HepG2 (cell line): ENCODE results near the gene DDIAS. TPM values are rescaled to one million over a fixed set of nuclear protein-coding genes. Genes with fewer than 3 reads are reported as not detected.

Experiments
- ATAC-seq: fragments of 200-7000 bp; cut with Tn5 transposase; 3 replicates; pipeline ENCODE4 v1.9.1; 2020; ENCODE audit warnings: mild to moderate bottlenecking, moderate library complexity
- BruUV-seq: library from RNA; stranded (reverse); fragments of 400-500 nt; replicated peaks from 2 replicates; lab custom pipeline; 2021; lab: Mats Ljungman, UMichigan
- CTCF ChIA-PET: fragments of 300-600 bp; formaldehyde crosslinking; extraction: SDS; loops from one replicate; lab custom pipeline; 2021; ENCODE audit warnings: low total read pairs, inconsistent platforms, low intra/inter-chr PET ratio; lab: Yijun Ruan, JAX
- POLR2A ChIA-PET: fragments of 350-600 bp; sonication (Branson Sonifier 250); formaldehyde crosslinking; loops from one replicate; lab custom pipeline; 2020; ENCODE audit warnings: antibody characterized with exemption, inconsistent platforms; lab: Yijun Ruan, JAX
- DNase-seq: peaks from one replicate; pipeline ENCODE4 v3.0.0-alpha.2; 2015; ENCODE audit warnings: low spot score
- FAIRE-seq: peaks from 3 replicates; lab custom pipeline; 2011; peaks lifted over from hg19 to GRCh38; lab: Jason Lieb, UNC
- H2AFZ ChIP-seq: one replicate; pipeline ENCODE4 v1.6.1; 2011; ENCODE audit warnings: low read length, inconsistent platforms
- H3K27ac ChIP-seq: fragments of 300-600 bp; 3 replicates; pipeline ENCODE4 v1.8.0; 2011; ENCODE audit warnings: mixed run types, mild to moderate bottlenecking, mixed read lengths, low read length, inconsistent platforms; ENCODE audit not compliant: insufficient read depth; ENCODE audit errors: extremely low read length
- H3K27me3 ChIP-seq, 2 experiments: fragments of 200-600 bp in 1 of 2; 2 replicates in 1 of 2; 3 replicates in 1 of 2; pipeline versions ENCODE4 v1.6.0 to v1.8.0; 2011; ENCODE audit warnings: low read length in 2 of 2, mild to moderate bottlenecking in 2 of 2, moderate library complexity in 2 of 2, inconsistent platforms in 1 of 2; ENCODE audit not compliant: insufficient read depth in 2 of 2, control insufficient read depth in 1 of 2
- H3K36me3 ChIP-seq, 2 experiments: fragments of 200-600 bp in 1 of 2; replicated peaks in 1 of 2; 2 replicates in 1 of 2; 3 replicates in 1 of 2; pipeline versions ENCODE4 v1.5.1 to v1.8.0; 2011; ENCODE audit warnings: low read length in 2 of 2, inconsistent platforms in 1 of 2; ENCODE audit not compliant: insufficient read depth in 2 of 2, control insufficient read depth in 1 of 2
- H3K4me1 ChIP-seq: 2 replicates; pipeline ENCODE4 v1.5.1; 2012; ENCODE audit warnings: low read length, inconsistent platforms; ENCODE audit not compliant: insufficient read depth
- H3K4me2 ChIP-seq: 2 replicates; pipeline ENCODE4 v1.6.0; 2011; ENCODE audit warnings: low read depth, low read length, inconsistent platforms
- H3K4me3 ChIP-seq, 3 experiments: fragments of 200-600 bp in 1 of 3; sonication (generic), shearing (Covaris generic) in 1 of 3; replicated peaks in 1 of 3; 2 replicates each; pipeline ENCODE4 v1.5.1; 2011 to 2016; ENCODE audit warnings: low read length in 3 of 3, inconsistent platforms in 2 of 3, low read depth in 2 of 3, mild to moderate bottlenecking in 2 of 3, control low read depth in 1 of 3, mixed read lengths in 1 of 3; ENCODE audit not compliant: insufficient read depth in 1 of 3
- H3K79me2 ChIP-seq: one replicate; pipeline ENCODE4 v1.6.1; 2011; ENCODE audit warnings: low read length, inconsistent platforms; ENCODE audit not compliant: insufficient read depth
- H3K9ac ChIP-seq: 2 replicates; pipeline ENCODE4 v1.6.0; 2011; ENCODE audit warnings: mild to moderate bottlenecking, low read depth, low read length, inconsistent platforms; ENCODE audit not compliant: insufficient read depth
- H3K9me3 ChIP-seq: 2 replicates; pipeline ENCODE4 v1.5.1; 2012; ENCODE audit warnings: mild to moderate bottlenecking, low read length
- H4K20me1 ChIP-seq: 2 replicates; pipeline ENCODE4 v1.6.0; 2011; ENCODE audit warnings: inconsistent platforms, mild to moderate bottlenecking, low read length, moderate library complexity; ENCODE audit not compliant: insufficient read depth
- KMT2B ChIP-seq: IDR thresholded peaks from 2 replicates; pipeline ENCODE4 v1.6.1; 2016; ENCODE audit warnings: missing genetic modification reagents, missing compliant biosample characterization
- PLRG1 ChIP-seq: fragments of 450-650 bp; conservative IDR thresholded peaks from 2 replicates; pipeline ENCODE4 v1.6.1; 2016
- STAT5B ChIP-seq: sonication (generic); formaldehyde crosslinking; IDR thresholded peaks from 2 replicates; pipeline ENCODE4 v1.4.0; 2020; ENCODE audit warnings: missing genetic modification reagents
- TRIM24 ChIP-seq: sonication (generic); formaldehyde crosslinking; IDR thresholded peaks from 2 replicates; pipeline ENCODE4 v1.8.0; 2022; ENCODE audit warnings: mild to moderate bottlenecking, missing genetic modification reagents
- ZNF232 ChIP-seq: sonication (generic); formaldehyde crosslinking; IDR thresholded peaks from 2 replicates; pipeline ENCODE4 v1.4.0; 2020; ENCODE audit warnings: missing genetic modification reagents, borderline replicate concordance
- ZNF275 ChIP-seq: sonication (generic); formaldehyde crosslinking; IDR thresholded peaks from 2 replicates; pipeline ENCODE4 v1.8.0; 2022; ENCODE audit warnings: missing genetic modification reagents, mild to moderate bottlenecking, inconsistent platforms, borderline replicate concordance
- ZNF580 ChIP-seq: IDR thresholded peaks from 2 replicates; pipeline ENCODE4 v1.6.1; 2016; ENCODE audit warnings: low read depth, borderline replicate concordance
- WGBS: methylation state at CpG from one replicate; pipeline ENCODE4 v1.1.6; 2017; ENCODE audit warnings: low lambda C conversion rate; 5-methylcytosine and 5-hydroxymethylcytosine counted together
- in situ Hi-C: cut with HindIII; loops from 2 replicates; pipeline ENCODE4 v1.10.0; 2017; ENCODE audit warnings: low pct_unique_long_range_greater_than_20kb; ENCODE audit not compliant: extremely low pct_ligation_motif_present
- intact Hi-C: fragments of 100-400 bp; cut with micrococcal nuclease; formaldehyde crosslinking; loops from one replicate; pipeline ENCODE4 v1.10.0; 2022; ENCODE audit not compliant: unreplicated experiment
- polyA plus RNA-seq, 8 experiments: library from polyadenylated mRNA; depleted of rRNA in 3 of 8; stranded (reverse) in 7 of 8; unstranded in 1 of 8; fragments of >200 nt; fragmentation: Illumina TruSeq in 4 of 8; extraction: Trizol in 4 of 8; gene quantifications; 2 replicates each; pipeline versions ENCODE4 v1.2.1 to v1.2.3, GENCODE V29; 2011 to 2016; ENCODE audit warnings: low read depth in 4 of 8, missing spikeins in 1 of 8, mixed read lengths in 1 of 8; ENCODE audit not compliant: insufficient read depth in 1 of 8
- total RNA-seq, 5 experiments: library from RNA; depleted of rRNA; stranded (reverse); fragments of >200 nt; fragmentation: Illumina TruSeq; extraction: Trizol; gene quantifications; 2 replicates each; pipeline ENCODE4 v1.2.3, GENCODE V29; 2016; ENCODE audit warnings: low read depth in 1 of 5

Gene DDIAS
- total and polyA plus RNA-seq, 2 of the 13 experiments (the other 11 are each of a cell fraction or from before 2014, with no cell fraction given) = 3.5 to 13.0 TPM

- H3K4me3 ChIP-seq = no peak overlapping the region
- H3K27me3 ChIP-seq = no peaks in the 10 kb centered on the region
- ATAC-seq = no peak
- in situ Hi-C loops = no loop called here
- H2AFZ ChIP-seq = no peak overlapping the region
- POLR2A ChIA-PET = no interaction called here
- no peak for DNase-seq
- intact Hi-C loops = no loop called here
- no peaks in the 10 kb centered on the region for H3K4me1 ChIP-seq
- TF ChIP-seq ZNF580 (CRISPR knock-in tag) = no peak
- no peak for TF ChIP-seq ZNF275 (CRISPR knock-in tag)
- TF ChIP-seq PLRG1 = no peak
- H3K36me3 ChIP-seq = no peaks in the 10 kb centered on the region
- H3K79me2 ChIP-seq = no peaks in the 10 kb centered on the region
- no peaks in the 10 kb centered on the region for H4K20me1 ChIP-seq
- WGBS = 92% methylated on average over 3 of the region's 3 CpGs
- CTCF ChIA-PET = no interaction called here
- no peak overlapping the region for H3K9ac ChIP-seq
- H3K9me3 ChIP-seq = 0 out of 2 replicates have a peak, but pooled peaks cover 5% of the 10 kb centered on the region
- no peak overlapping the region for H3K4me2 ChIP-seq
- BruUV-seq = no TSS peak
- no peak overlapping the region for H3K27ac ChIP-seq
- no peak for FAIRE-seq
These were observed 17.7 kb upstream of the DDIAS start for GRCh38 chr11:82883853-82884252.

- no TSS peak for BruUV-seq
- Histone ChIP-seq H3K4me1 (peaks cover 5% of the 10 kb centered on the region; the same call in 1 of the 2 replicates), H3K27me3 (no peaks in the 10 kb centered on the region), H3K9ac (no peak overlapping the region), H3K27ac (no peak overlapping the region), H3K4me2 (no peak overlapping the region), H3K79me2 (peaks cover 13% of the 10 kb centered on the region), H3K36me3 (no peaks in the 10 kb centered on the region), H4K20me1 (no peaks in the 10 kb centered on the region), H3K9me3 (no peaks in the 10 kb centered on the region), H3K4me3 (no peak overlapping the region), H2AFZ (no peak overlapping the region)
- TF ChIP-seq STAT5B (CRISPR knock-in tag) (no peak), ZNF232 (CRISPR knock-in tag) (no peak), KMT2B (CRISPR knock-in tag) (no peak), TRIM24 (CRISPR knock-in tag) (no peak)
- WGBS = 90% methylated on average over 6 of the region's 6 CpGs
- ATAC-seq (no peak), DNase-seq (no peak), FAIRE-seq (no peak)
- in situ Hi-C loops (no loop called here), intact Hi-C loops (no loop called here)
- ChIA-PET POLR2A (no interaction called here), CTCF (no interaction called here)
These were observed 12.2 kb upstream of the DDIAS start for GRCh38 chr11:82889133-82890001.
